HepG2 (cell line): ENCODE measurements around the gene ABCB8. TPM values are rescaled to one million over a fixed set of nuclear protein-coding genes. Genes with fewer than 3 reads are reported as not detected.

Experiments used
- DR1 ChIP-seq: sonication (generic); formaldehyde crosslinking; IDR thresholded peaks from 2 replicates; pipeline ENCODE4 v1.8.0; 2021; ENCODE audit warnings: mild to moderate bottlenecking, missing genetic modification reagents, inconsistent platforms
- GABPB1 ChIP-seq: IDR thresholded peaks from 2 replicates; pipeline ENCODE4 v1.6.1; 2016; ENCODE audit warnings: mild to moderate bottlenecking, missing genetic modification reagents, moderate library complexity, missing compliant biosample characterization
- HMGA1 ChIP-seq: sonication (generic); formaldehyde crosslinking; conservative IDR thresholded peaks from 2 replicates; pipeline ENCODE4 v1.4.0; 2020; ENCODE audit warnings: missing genetic modification reagents
- KDM2A ChIP-seq: sonication (generic); formaldehyde crosslinking; IDR thresholded peaks from 2 replicates; pipeline ENCODE4 v1.4.0; 2020; ENCODE audit warnings: low read depth, missing genetic modification reagents, borderline replicate concordance
- MED13 ChIP-seq: sonication (generic); formaldehyde crosslinking; IDR thresholded peaks from 2 replicates; pipeline ENCODE4 v1.5.0; 2020; ENCODE audit warnings: missing genetic modification reagents
- NFATC3 ChIP-seq: sonication (generic); formaldehyde crosslinking; IDR thresholded peaks from 2 replicates; pipeline ENCODE4 v1.5.1; 2020; ENCODE audit warnings: mild to moderate bottlenecking, missing genetic modification reagents
- REL ChIP-seq: sonication (generic); formaldehyde crosslinking; conservative IDR thresholded peaks from 2 replicates; pipeline ENCODE4 v1.8.0; 2022; ENCODE audit warnings: mild to moderate bottlenecking, missing genetic modification reagents, moderate library complexity
- RNF219 ChIP-seq: sonication (generic); formaldehyde crosslinking; IDR thresholded peaks from 2 replicates; pipeline ENCODE4 v1.5.0; 2020; ENCODE audit warnings: mild to moderate bottlenecking, missing genetic modification reagents
- U2AF1 ChIP-seq: fragments of 200-400 bp; formaldehyde crosslinking; optimal IDR thresholded peaks from 2 replicates; pipeline ENCODE3; 2017; ENCODE audit warnings: mild to moderate bottlenecking, low read depth, low read length
- USF2 ChIP-seq, 2 experiments: sonication (generic) in 1 of 2; formaldehyde crosslinking in 1 of 2; IDR thresholded peaks; 2 replicates each; pipeline versions ENCODE4 v1.5.1 to v1.6.1; 2011 to 2020; ENCODE audit warnings: borderline replicate concordance in 1 of 2, low read depth in 1 of 2, low read length in 1 of 2, mild to moderate bottlenecking in 1 of 2, missing genetic modification reagents in 1 of 2, moderate library complexity in 1 of 2
- ZFP37 ChIP-seq: sonication (generic); formaldehyde crosslinking; IDR thresholded peaks from 2 replicates; pipeline ENCODE4 v1.4.0; 2020; ENCODE audit warnings: missing genetic modification reagents, borderline replicate concordance
- ZNF207 ChIP-seq: fragments of 450-650 bp; IDR thresholded peaks from 2 replicates; pipeline ENCODE4 v1.6.1; 2016; ENCODE audit warnings: antibody characterized with exemption, borderline replicate concordance
- ZNF331 ChIP-seq: sonication (generic); formaldehyde crosslinking; IDR thresholded peaks from 2 replicates; pipeline ENCODE4 v1.4.0; 2020; ENCODE audit warnings: missing genetic modification reagents
- ZNF343 ChIP-seq: sonication (generic); formaldehyde crosslinking; IDR thresholded peaks from 2 replicates; pipeline ENCODE4 v1.4.0; 2020; ENCODE audit warnings: mild to moderate bottlenecking, missing genetic modification reagents
- ZNF672 ChIP-seq: sonication (generic); formaldehyde crosslinking; IDR thresholded peaks from 2 replicates; pipeline ENCODE4 v1.8.1; 2022; ENCODE audit warnings: missing genetic modification reagents
- ZNF720 ChIP-seq: sonication (generic); formaldehyde crosslinking; IDR thresholded peaks from 2 replicates; pipeline ENCODE4 v1.4.0; 2020; ENCODE audit warnings: missing genetic modification reagents
- ZNF879 ChIP-seq: sonication (generic); formaldehyde crosslinking; IDR thresholded peaks from 2 replicates; pipeline ENCODE4 v1.8.1; 2023; ENCODE audit warnings: missing genetic modification reagents
- ZNF883 ChIP-seq: sonication (generic); formaldehyde crosslinking; IDR thresholded peaks from 2 replicates; pipeline ENCODE4 v1.5.1; 2020; ENCODE audit warnings: mild to moderate bottlenecking, missing genetic modification reagents; ENCODE audit errors: not compliant biosample characterization
- polyA plus RNA-seq, 8 experiments: library from polyadenylated mRNA; depleted of rRNA in 3 of 8; stranded (reverse) in 7 of 8; unstranded in 1 of 8; fragments of >200 nt; fragmentation: Illumina TruSeq in 4 of 8; extraction: Trizol in 4 of 8; gene quantifications; 2 replicates each; pipeline versions ENCODE4 v1.2.1 to v1.2.3, GENCODE V29; 2011 to 2016; ENCODE audit warnings: low read depth in 4 of 8, missing spikeins in 1 of 8, mixed read lengths in 1 of 8; ENCODE audit not compliant: insufficient read depth in 1 of 8
- total RNA-seq, 5 experiments: library from RNA; depleted of rRNA; stranded (reverse); fragments of >200 nt; fragmentation: Illumina TruSeq; extraction: Trizol; gene quantifications; 2 replicates each; pipeline ENCODE4 v1.2.3, GENCODE V29; 2016; ENCODE audit warnings: low read depth in 1 of 5
- TF ChIP-seq, protein P1 (sequence below): sonication (generic); formaldehyde crosslinking; conservative IDR thresholded peaks from 2 replicates; pipeline ENCODE4 v1.8.1; 2023; ENCODE audit warnings: missing genetic modification reagents
- TF ChIP-seq, protein P2 (sequence below): IDR thresholded peaks from 2 replicates; pipeline ENCODE4 v1.6.1; 2018; ENCODE audit warnings: missing genetic modification reagents
- TF ChIP-seq, protein P3 (sequence below): IDR thresholded peaks from 2 replicates; pipeline ENCODE4 v1.6.1; 2016; ENCODE audit warnings: missing compliant biosample characterization, missing genetic modification reagents, borderline replicate concordance

Gene ABCB8
- total and polyA plus RNA-seq, 2 of the 13 experiments (the other 11 are each of a cell fraction or from before 2014, with no cell fraction given) = 6.6 to 16.7 TPM

- TF ChIP-seq GABPB1 = peak; percentile 97
- TF ChIP-seq, protein P1, sequence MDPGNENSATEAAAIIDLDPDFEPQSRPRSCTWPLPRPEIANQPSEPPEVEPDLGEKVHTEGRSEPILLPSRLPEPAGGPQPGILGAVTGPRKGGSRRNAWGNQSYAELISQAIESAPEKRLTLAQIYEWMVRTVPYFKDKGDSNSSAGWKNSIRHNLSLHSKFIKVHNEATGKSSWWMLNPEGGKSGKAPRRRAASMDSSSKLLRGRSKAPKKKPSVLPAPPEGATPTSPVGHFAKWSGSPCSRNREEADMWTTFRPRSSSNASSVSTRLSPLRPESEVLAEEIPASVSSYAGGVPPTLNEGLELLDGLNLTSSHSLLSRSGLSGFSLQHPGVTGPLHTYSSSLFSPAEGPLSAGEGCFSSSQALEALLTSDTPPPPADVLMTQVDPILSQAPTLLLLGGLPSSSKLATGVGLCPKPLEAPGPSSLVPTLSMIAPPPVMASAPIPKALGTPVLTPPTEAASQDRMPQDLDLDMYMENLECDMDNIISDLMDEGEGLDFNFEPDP = no peak
- TF ChIP-seq DR1 = peak; percentile 78; the same call in 1 of the 2 replicates
- TF ChIP-seq ZNF331 = 0 out of 2 replicates have a peak, but pooled peaks have one; percentile 10
- TF ChIP-seq KDM2A (CRISPR knock-in tag) = peak; percentile 57; the same call in 1 of the 2 replicates
- no peak for TF ChIP-seq ZNF343
- no peak; the same call in none of the 2 replicates for TF ChIP-seq MED13 (CRISPR knock-in tag)
- TF ChIP-seq ZNF879 (CRISPR knock-in tag) = no peak
- no peak for TF ChIP-seq ZNF672
- no peak for TF ChIP-seq USF2 (IDR thresholded peaks at IDR 0.05; ENCODE audit: low read depth, low read length)
- peak; percentile 66; the same call in 1 of the 2 replicates for TF ChIP-seq USF2 (CRISPR knock-in tag; IDR thresholded peaks at IDR 0.05; ENCODE audit: borderline replicate concordance)
- TF ChIP-seq, protein P2, sequence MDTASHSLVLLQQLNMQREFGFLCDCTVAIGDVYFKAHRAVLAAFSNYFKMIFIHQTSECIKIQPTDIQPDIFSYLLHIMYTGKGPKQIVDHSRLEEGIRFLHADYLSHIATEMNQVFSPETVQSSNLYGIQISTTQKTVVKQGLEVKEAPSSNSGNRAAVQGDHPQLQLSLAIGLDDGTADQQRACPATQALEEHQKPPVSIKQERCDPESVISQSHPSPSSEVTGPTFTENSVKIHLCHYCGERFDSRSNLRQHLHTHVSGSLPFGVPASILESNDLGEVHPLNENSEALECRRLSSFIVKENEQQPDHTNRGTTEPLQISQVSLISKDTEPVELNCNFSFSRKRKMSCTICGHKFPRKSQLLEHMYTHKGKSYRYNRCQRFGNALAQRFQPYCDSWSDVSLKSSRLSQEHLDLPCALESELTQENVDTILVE (CRISPR knock-in tag) = peak; percentile 90; the same call in 1 of the 2 replicates
- TF ChIP-seq REL (CRISPR knock-in tag) = no peak
- TF ChIP-seq, protein P3, sequence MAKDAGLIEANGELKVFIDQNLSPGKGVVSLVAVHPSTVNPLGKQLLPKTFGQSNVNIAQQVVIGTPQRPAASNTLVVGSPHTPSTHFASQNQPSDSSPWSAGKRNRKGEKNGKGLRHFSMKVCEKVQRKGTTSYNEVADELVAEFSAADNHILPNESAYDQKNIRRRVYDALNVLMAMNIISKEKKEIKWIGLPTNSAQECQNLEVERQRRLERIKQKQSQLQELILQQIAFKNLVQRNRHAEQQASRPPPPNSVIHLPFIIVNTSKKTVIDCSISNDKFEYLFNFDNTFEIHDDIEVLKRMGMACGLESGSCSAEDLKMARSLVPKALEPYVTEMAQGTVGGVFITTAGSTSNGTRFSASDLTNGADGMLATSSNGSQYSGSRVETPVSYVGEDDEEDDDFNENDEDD (CRISPR knock-in tag) = peak; percentile 44; the same call in 1 of the 2 replicates
- TF ChIP-seq ZNF207 = no peak
- 0 out of 2 replicates have a peak, but pooled peaks have one; percentile 64 for TF ChIP-seq NFATC3
- TF ChIP-seq ZNF720 (CRISPR knock-in tag) = no peak
- TF ChIP-seq RNF219 = no peak
- TF ChIP-seq ZFP37 (CRISPR knock-in tag) = no peak
- TF ChIP-seq U2AF1 = no peak
- no peak for TF ChIP-seq ZNF883 (CRISPR knock-in tag)
- no peak for TF ChIP-seq HMGA1 (CRISPR knock-in tag)
Observed at GRCh38 chr7:151057989-151058780, 29.9 kb downstream of the ABCB8 start (continued).
